Mesenchymal stem cell (in vitro differentiated cells and primary cell): ENCODE results near the gene TCAP.

Source experiments
- DNase-seq: peaks from one replicate; pipeline ENCODE4 v3.0.0-alpha.2; 2013
- H2AFZ ChIP-seq: one replicate; pipeline ENCODE4 v1.6.1; 2013; ENCODE audit warnings: low read depth, mild to moderate bottlenecking, control low read depth, inconsistent platforms, low read length, moderate library complexity
- H2AK5ac ChIP-seq: 2 replicates; pipeline ENCODE4 v1.6.1; 2013; ENCODE audit warnings: low read length, moderate library complexity, mild to moderate bottlenecking, inconsistent platforms; ENCODE audit not compliant: severe bottlenecking
- H2BK120ac ChIP-seq: one replicate; pipeline ENCODE4 v1.6.1; 2013; ENCODE audit warnings: low read depth, mild to moderate bottlenecking, inconsistent platforms, low read length, moderate library complexity
- H2BK12ac ChIP-seq, 2 experiments: one replicate each; pipeline ENCODE4 v1.6.1; 2013; ENCODE audit warnings: inconsistent platforms in 2 of 2, low read length in 2 of 2, mild to moderate bottlenecking in 2 of 2, moderate library complexity in 2 of 2, control low read depth in 1 of 2
- H2BK15ac ChIP-seq: one replicate; pipeline ENCODE4 v1.6.1; 2013; ENCODE audit warnings: mild to moderate bottlenecking, low read depth, inconsistent platforms; ENCODE audit not compliant: poor library complexity, severe bottlenecking
- H2BK5ac ChIP-seq: 2 replicates; pipeline ENCODE4 v1.6.1; 2013; ENCODE audit warnings: low read depth, mild to moderate bottlenecking, low read length, control low read depth, inconsistent platforms; ENCODE audit not compliant: poor library complexity, severe bottlenecking
- H3K14ac ChIP-seq, 2 experiments: one replicate each; pipeline ENCODE4 v1.6.1; 2013; ENCODE audit warnings: inconsistent platforms in 2 of 2, low read length in 2 of 2, control low read depth in 1 of 2, mild to moderate bottlenecking in 1 of 2, moderate library complexity in 1 of 2
- H3K18ac ChIP-seq, 2 experiments: one replicate each; pipeline ENCODE4 v1.6.1; 2013; ENCODE audit warnings: inconsistent platforms in 2 of 2, low read length in 2 of 2, control low read depth in 1 of 2, low read depth in 1 of 2, mild to moderate bottlenecking in 1 of 2
- H3K23ac ChIP-seq, 2 experiments: one replicate each; pipeline ENCODE4 v1.6.1; 2013; ENCODE audit warnings: inconsistent platforms in 2 of 2, low read length in 2 of 2, mild to moderate bottlenecking in 2 of 2, moderate library complexity in 2 of 2, control low read depth in 1 of 2
- H3K27ac ChIP-seq: 2 replicates; pipeline ENCODE4 v1.5.1; 2013; ENCODE audit warnings: mild to moderate bottlenecking, moderate library complexity, low read length, control low read depth, inconsistent platforms; ENCODE audit not compliant: poor library complexity, severe bottlenecking
- H3K27me3 ChIP-seq, 2 experiments: 2 replicates each; pipeline versions ENCODE4 v1.6.1 to v1.7.0; 2013; ENCODE audit warnings: low read length in 2 of 2, mild to moderate bottlenecking in 2 of 2, moderate library complexity in 2 of 2, control low read depth in 1 of 2, inconsistent platforms in 1 of 2; ENCODE audit not compliant: control insufficient read depth in 1 of 2, insufficient read depth in 1 of 2
- H3K36me3 ChIP-seq, 2 experiments: 2 replicates each; pipeline versions ENCODE4 v1.6.1 to v1.7.0; 2013; ENCODE audit warnings: low read length in 2 of 2, control low read depth in 1 of 2, inconsistent platforms in 1 of 2, low read depth in 1 of 2, mild to moderate bottlenecking in 1 of 2; ENCODE audit not compliant: insufficient read depth in 2 of 2, control insufficient read depth in 1 of 2
- H3K4ac ChIP-seq, 2 experiments: one replicate each; pipeline ENCODE4 v1.6.1; 2013; ENCODE audit warnings: inconsistent platforms in 2 of 2, low read length in 2 of 2, mild to moderate bottlenecking in 2 of 2, moderate library complexity in 2 of 2, control low read depth in 1 of 2, low read depth in 1 of 2
- H3K4me1 ChIP-seq: 2 replicates; pipeline ENCODE4 v1.6.1; 2013; ENCODE audit warnings: low read depth, low read length, control low read depth; ENCODE audit not compliant: control insufficient read depth, insufficient read depth
- H3K4me2 ChIP-seq: 2 replicates; pipeline ENCODE4 v1.6.1; 2013; ENCODE audit warnings: low read length, mild to moderate bottlenecking, inconsistent platforms; ENCODE audit not compliant: poor library complexity, severe bottlenecking
- H3K4me3 ChIP-seq, 2 experiments: 2 replicates each; pipeline versions ENCODE4 v1.5.1 to v1.7.0; 2013; ENCODE audit warnings: low read length in 2 of 2, mild to moderate bottlenecking in 2 of 2, control low read depth in 1 of 2, low read depth in 1 of 2; ENCODE audit not compliant: insufficient read depth in 1 of 2
- H3K79me1 ChIP-seq: replicated peaks from 2 replicates; pipeline ENCODE4 v1.6.1; 2013; ENCODE audit warnings: mild to moderate bottlenecking, control low read depth, low read length, inconsistent platforms; ENCODE audit not compliant: poor library complexity, severe bottlenecking
- H3K9ac ChIP-seq: 2 replicates; pipeline ENCODE4 v1.7.0; 2013; ENCODE audit warnings: mild to moderate bottlenecking, low read length, moderate library complexity
- H3K9me3 ChIP-seq: 2 replicates; pipeline ENCODE4 v1.7.0; 2013; ENCODE audit warnings: mild to moderate bottlenecking, low read length; ENCODE audit not compliant: control insufficient read depth
- H4K8ac ChIP-seq: one replicate; pipeline ENCODE4 v1.6.1; 2013; ENCODE audit warnings: inconsistent platforms, mild to moderate bottlenecking, low read length, moderate library complexity
- H4K91ac ChIP-seq: one replicate; pipeline ENCODE4 v1.6.1; 2013; ENCODE audit warnings: mild to moderate bottlenecking, low read length, inconsistent platforms
- WGBS: methylation state at CpG from one replicate; pipeline ENCODE4 v1.1.7; 2013; ENCODE audit warnings: mixed read lengths; 5-methylcytosine and 5-hydroxymethylcytosine counted together

TCAP gene

DNA sequence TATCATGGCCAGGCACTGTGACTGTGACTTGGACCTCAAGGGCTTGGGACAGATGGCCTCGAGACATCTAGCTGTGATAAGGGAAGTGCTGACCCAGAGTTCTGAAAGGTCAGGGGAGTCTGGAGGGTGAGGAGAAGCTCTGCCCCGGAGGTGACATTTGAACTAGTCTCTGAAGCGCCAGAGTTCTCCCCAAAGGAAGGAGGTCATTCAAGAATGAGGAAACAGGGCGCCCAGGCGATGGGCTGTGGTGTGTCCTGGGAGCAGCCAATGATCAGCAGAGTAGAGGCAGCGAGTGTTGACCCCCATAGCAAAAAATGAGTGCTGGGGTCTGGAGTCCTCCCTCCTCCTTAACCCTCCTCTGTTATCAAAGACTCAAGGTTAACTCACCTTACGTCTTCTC, 23.3 kb upstream of the TCAP start:
- DNase-seq, result no peak
- Histone ChIP-seq H2BK15ac (no peak overlapping the region), H2AK5ac (no peak overlapping the region), H2AFZ (no peak overlapping the region), H2BK120ac (no peak overlapping the region), H3K14ac (no peak overlapping the region), H3K27me3 (no peaks in the 10 kb centered on the region), H3K4me3 (no peak overlapping the region), H2BK12ac (no peak overlapping the region), H3K9ac (no peak overlapping the region), H4K8ac (no peak overlapping the region), H3K4me1 (peaks cover 54% of the 10 kb centered on the region), H3K23ac (no peak overlapping the region), H3K9me3 (no peaks in the 10 kb centered on the region), H3K36me3 (peaks cover 3 to 13% of the 10 kb centered on the region in 2 experiments), H3K79me1 (peaks cover 39% of the 10 kb centered on the region), H3K4me2 (no peak overlapping the region), H3K18ac (no peak overlapping the region), H2BK5ac (no peak overlapping the region), H3K4ac (no peak overlapping the region), H3K27ac (no peak overlapping the region), H4K91ac (no peak overlapping the region)
- WGBS, result 91% methylated on average over 4 of the region's 7 CpGs

DNA sequence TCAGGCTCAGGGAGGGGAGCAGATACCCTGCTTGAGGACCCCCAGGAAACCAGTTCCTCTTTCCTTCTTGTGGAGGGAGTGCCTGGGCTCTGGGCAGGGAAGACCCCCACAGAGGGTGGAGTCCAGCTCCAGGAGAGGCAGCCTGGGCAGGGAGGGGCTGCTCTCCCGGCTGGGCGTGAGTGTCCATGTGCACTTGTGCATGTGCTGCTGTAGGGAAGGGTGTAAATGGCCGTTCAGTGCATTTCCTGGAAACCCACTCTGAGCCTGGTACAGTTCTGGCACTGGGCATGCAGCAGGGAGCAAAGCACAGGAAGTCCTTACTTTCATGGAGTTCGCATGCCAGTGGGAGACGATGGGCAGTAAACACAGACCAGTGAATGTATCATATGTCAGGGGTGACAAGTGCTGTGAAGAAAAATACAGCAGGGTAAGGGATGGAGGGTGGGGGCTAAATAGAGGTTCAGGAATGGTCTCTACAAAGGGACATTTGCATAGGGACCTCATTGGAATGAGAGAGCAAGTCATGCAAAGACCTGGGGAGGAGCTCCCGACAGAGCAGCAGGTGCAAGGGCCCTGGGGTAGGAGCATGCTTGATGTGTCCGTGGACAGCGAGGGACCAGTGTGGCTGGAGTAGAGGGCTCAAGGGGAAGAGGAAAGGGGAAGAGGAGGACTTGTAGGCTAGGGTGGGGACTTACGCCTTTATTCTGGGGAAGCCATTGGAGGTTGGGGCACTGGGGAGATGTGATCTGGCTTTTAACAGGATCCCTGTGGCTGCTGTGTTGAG, 22.7 kb upstream of the TCAP start:
- Histone ChIP-seq H3K4me3 (peak overlapping the region in 1 of 2 experiments; percentile 14), H3K4me2 (no peak overlapping the region), H2AFZ (no peak overlapping the region), H2BK120ac (no peak overlapping the region), H3K27me3 (no peaks in the 10 kb centered on the region), H3K23ac (no peak overlapping the region), H3K4ac (no peak overlapping the region), H2BK15ac (no peak overlapping the region), H3K9ac (no peak overlapping the region), H2BK5ac (no peak overlapping the region), H3K79me1 (peaks cover 41% of the 10 kb centered on the region), H3K14ac (peak overlapping the region in 1 of 2 experiments; percentile 63), H4K8ac (peak overlapping the region; percentile 25), H3K27ac (no peak overlapping the region), H3K18ac (no peak overlapping the region), H2AK5ac (peak overlapping the region; percentile 50), H4K91ac (no peak overlapping the region), H2BK12ac (peak overlapping the region in 1 of 2 experiments; percentile 34), H3K36me3 (peaks cover 3 to 17% of the 10 kb centered on the region in 2 experiments), H3K4me1 (peaks cover 54% of the 10 kb centered on the region), H3K9me3 (no peaks in the 10 kb centered on the region)
- WGBS, result 83% methylated on average over 9 of the region's 9 CpGs
- DNase-seq, result no peak

DNA sequence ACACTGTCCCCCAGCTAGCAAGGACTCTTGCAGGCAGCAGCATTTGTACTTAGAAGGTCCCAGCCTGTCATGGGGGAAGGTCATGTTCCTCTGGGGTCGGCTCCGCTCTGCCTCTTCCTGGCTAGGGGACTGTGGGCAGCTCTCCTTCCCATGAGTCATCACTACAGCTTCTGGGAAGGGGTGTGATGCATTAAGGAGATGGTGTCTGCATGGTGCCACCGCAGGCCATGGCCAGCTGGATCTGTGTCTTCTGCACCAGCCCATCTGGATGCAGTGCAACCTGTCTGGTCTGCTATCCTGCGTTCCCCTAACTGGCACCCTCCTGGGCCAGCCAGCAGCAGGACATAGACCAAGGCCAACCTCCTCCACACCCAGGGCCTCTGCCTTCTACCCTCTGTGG, 21.9 kb upstream of the TCAP start:
- DNase-seq, result peak; percentile 71
- Histone ChIP-seq H2AK5ac (no peak overlapping the region), H3K14ac (no peak overlapping the region), H2AFZ (no peak overlapping the region), H2BK12ac (peak overlapping the region in 1 of 2 experiments; percentile 67), H3K23ac (no peak overlapping the region), H2BK120ac (no peak overlapping the region), H3K27me3 (no peaks in the 10 kb centered on the region), H3K79me1 (peaks cover 34% of the 10 kb centered on the region), H3K4me1 (peaks cover 48% of the 10 kb centered on the region), H3K18ac (no peak overlapping the region), H3K4ac (no peak overlapping the region), H3K27ac (no peak overlapping the region), H2BK5ac (no peak overlapping the region), H3K9ac (no peak overlapping the region), H3K36me3 (peaks cover 3 to 17% of the 10 kb centered on the region in 2 experiments), H2BK15ac (no peak overlapping the region), H3K9me3 (no peaks in the 10 kb centered on the region), H4K8ac (no peak overlapping the region), H4K91ac (no peak overlapping the region), H3K4me2 (no peak overlapping the region), H3K4me3 (no peak overlapping the region)
- WGBS, result 53% methylated on average over 4 of the region's 4 CpGs

DNA sequence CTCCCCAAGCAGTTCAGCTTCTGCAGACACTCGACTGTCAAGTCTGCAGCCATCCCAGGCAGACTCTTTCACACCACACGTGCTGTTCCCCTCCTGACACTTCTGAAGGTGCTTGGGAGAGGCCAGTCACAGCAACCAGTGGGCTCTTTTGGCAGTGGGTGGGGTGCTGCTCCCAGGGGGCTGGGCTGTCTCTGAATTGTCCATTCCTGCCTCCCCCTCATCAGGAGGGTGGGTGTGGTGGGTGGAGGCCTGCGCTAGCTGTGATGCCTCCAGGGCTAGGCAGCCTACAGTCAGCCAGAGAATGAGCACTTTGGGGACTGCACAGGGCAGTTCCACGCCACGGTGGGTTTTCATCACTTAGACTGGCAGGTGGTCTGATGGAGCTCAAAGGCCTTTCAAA, 17.9 kb upstream of the TCAP start:
- Histone ChIP-seq H3K9ac (no peak overlapping the region), H2AK5ac (no peak overlapping the region), H3K9me3 (no peaks in the 10 kb centered on the region), H3K4me3 (no peak overlapping the region), H2BK5ac (no peak overlapping the region), H2BK120ac (no peak overlapping the region), H4K8ac (no peak overlapping the region), H2BK12ac (no peak overlapping the region), H3K18ac (no peak overlapping the region), H3K4me1 (peaks cover 37% of the 10 kb centered on the region), H2AFZ (no peak overlapping the region), H3K36me3 (peaks cover 7 to 20% of the 10 kb centered on the region in 2 experiments), H3K4ac (no peak overlapping the region), H3K27ac (no peak overlapping the region), H2BK15ac (no peak overlapping the region), H3K4me2 (no peak overlapping the region), H3K79me1 (peaks cover 44% of the 10 kb centered on the region), H4K91ac (no peak overlapping the region), H3K27me3 (no peaks in the 10 kb centered on the region), H3K23ac (no peak overlapping the region), H3K14ac (no peak overlapping the region)
- no peak for DNase-seq
- WGBS, result 77% methylated on average over 5 of the region's 5 CpGs
